Astrocyte of the cerebellum (primary cell): ENCODE measurements around the gene EYS.
"Not testable (repeated sequence)": the region's sequence is repeated elsewhere in the genome, so short reads cannot be mapped to it uniquely, and the experiment has no call there.

ENCODE experiments used
- DNase-seq: peaks from one replicate; pipeline ENCODE4 v3.0.0-alpha.2; 2011; ENCODE audit warnings: low read depth
- H3K4me3 ChIP-seq: 2 replicates; pipeline ENCODE4 v1.5.1; 2011; ENCODE audit warnings: mild to moderate bottlenecking, low read depth, low read length, moderate library complexity
- CTCF ChIP-seq: IDR thresholded peaks from 2 replicates; pipeline ENCODE4 v1.5.1; 2012; ENCODE audit warnings: low read length, low read depth, moderate library complexity, mild to moderate bottlenecking; ENCODE audit errors: missing control alignments
- in situ Hi-C: cut with HindIII; loops from 2 replicates; pipeline ENCODE4 v1.10.0; 2017; ENCODE audit warnings: low sequenced_read_pairs

EYS gene

GRCh38 chr6:64479134-64479533 lies 1227.9 kb downstream of the EYS start:
- no peak for DNase-seq
- no peak overlapping the region for H3K4me3 ChIP-seq
- TF ChIP-seq CTCF = no peak
- in situ Hi-C loops = no loop called here

GRCh38 chr6:64477391-64477790 lies 1229.6 kb downstream of the EYS start:
- in situ Hi-C loops = no loop called here
- DNase-seq = peak; percentile 36
- TF ChIP-seq CTCF = no peak
- H3K4me3 ChIP-seq = no peak overlapping the region

- no peak for DNase-seq
- TF ChIP-seq CTCF = no peak
- no peak overlapping the region for H3K4me3 ChIP-seq
- in situ Hi-C loops = no loop called here
Observed at GRCh38 chr6:64476935-64477334, 1230.1 kb downstream of the EYS start.

- peak; percentile 13 for TF ChIP-seq CTCF
- in situ Hi-C loops, DNase-seq, H3K4me3 ChIP-seq: not testable (repeated sequence)
Observed at GRCh38 chr6:64469405-64469804, 1237.6 kb downstream of the EYS start.

GRCh38 chr6:64467656-64468055 lies 1239.4 kb downstream of the EYS start:
- in situ Hi-C loops = no loop called here
- no peak for TF ChIP-seq CTCF
- no peak for DNase-seq
- H3K4me3 ChIP-seq = no peak overlapping the region

- in situ Hi-C loops = no loop called here
- DNase-seq = peak; percentile 20
- H3K4me3 ChIP-seq = no peak overlapping the region
- no peak for TF ChIP-seq CTCF
Observed at GRCh38 chr6:64459411-64459944, 1247.5 kb downstream of the EYS start.

GRCh38 chr6:64448101-64448500 lies 1258.9 kb downstream of the EYS start:
- DNase-seq, in situ Hi-C loops, H3K4me3 ChIP-seq: not testable (repeated sequence)
